Colonic mucosa (tissue), 4 donors: ENCODE measurements around the gene MEI4. TPM values are rescaled to one million over a fixed set of nuclear protein-coding genes. Genes with fewer than 3 reads are reported as not detected.

Experiments used
- DNase-seq: peaks from one replicate; pipeline ENCODE4 v3.0.0-alpha.2; 2020
- H3K27ac ChIP-seq: fragments of 200-600 bp; one replicate; pipeline ENCODE4 v1.8.0; 2021
- H3K27me3 ChIP-seq: fragments of 200-600 bp; one replicate; pipeline ENCODE4 v1.8.0; 2021
- H3K36me3 ChIP-seq: fragments of 200-600 bp; one replicate; pipeline ENCODE4 v1.8.0; 2021
- H3K4me1 ChIP-seq: fragments of 200-600 bp; one replicate; pipeline ENCODE4 v1.8.0; 2021; ENCODE audit warnings: mild to moderate bottlenecking
- H3K4me3 ChIP-seq: fragments of 200-600 bp; one replicate; pipeline ENCODE4 v1.8.0; 2021
- H3K9ac ChIP-seq, 2 donors: one replicate each; pipeline ENCODE4 v1.7.0; 2013; ENCODE audit warnings: control low read depth in 2 of 2, low read depth in 2 of 2, low read length in 2 of 2
- H3K9me3 ChIP-seq: fragments of 200-600 bp; one replicate; pipeline ENCODE4 v1.8.0; 2021
- intact Hi-C: fragments of 100-400 bp; cut with DNase I; formaldehyde crosslinking; loops from one replicate; pipeline ENCODE4 v1.14.1; 2022
- total RNA-seq, 2 donors: library from RNA; stranded (reverse); fragmentation: NEBNext Ultra II Directional in 1 of 2; extraction: Animal tissue kit (Norgen Biotek cat#: 25700) in 1 of 2; gene quantifications; one replicate each; pipeline ENCODE4 v1.2.1, GENCODE V29; 2021
- TF ChIP-seq, protein P1 (sequence below): fragments of 200-600 bp; IDR thresholded peaks from one replicate; pipeline ENCODE4 v1.8.0; 2022; ENCODE audit warnings: antibody characterized with exemption, mild to moderate bottlenecking
- donor health status: healthy.
- donor health status: DM: no; HTN: no; CAD: no.
- donor health status: DM: no; HTN: no; CAD: no.

MEI4 gene
- total RNA-seq, 2 donors from 2014 or later: not detected

DNA sequence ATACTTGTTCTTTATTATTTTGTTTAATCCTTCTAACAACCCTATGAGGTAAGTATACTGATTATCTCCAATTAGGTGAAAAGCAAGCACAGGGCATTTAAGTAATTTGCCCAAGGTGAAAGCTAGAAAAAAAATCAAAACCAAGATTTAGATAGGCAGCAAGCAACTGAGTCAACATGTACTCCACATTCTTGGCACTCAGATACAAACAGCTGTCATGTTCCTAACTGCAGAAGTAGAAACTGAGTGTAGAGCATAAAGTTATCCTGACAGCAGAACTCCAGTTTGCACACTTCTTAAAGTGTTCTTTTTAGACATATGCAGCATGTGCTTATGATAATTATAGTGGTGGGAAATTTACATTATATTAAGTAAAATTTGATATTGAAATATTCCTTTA is 278.1 kb downstream of the MEI4 start:
- TF ChIP-seq, protein P1, sequence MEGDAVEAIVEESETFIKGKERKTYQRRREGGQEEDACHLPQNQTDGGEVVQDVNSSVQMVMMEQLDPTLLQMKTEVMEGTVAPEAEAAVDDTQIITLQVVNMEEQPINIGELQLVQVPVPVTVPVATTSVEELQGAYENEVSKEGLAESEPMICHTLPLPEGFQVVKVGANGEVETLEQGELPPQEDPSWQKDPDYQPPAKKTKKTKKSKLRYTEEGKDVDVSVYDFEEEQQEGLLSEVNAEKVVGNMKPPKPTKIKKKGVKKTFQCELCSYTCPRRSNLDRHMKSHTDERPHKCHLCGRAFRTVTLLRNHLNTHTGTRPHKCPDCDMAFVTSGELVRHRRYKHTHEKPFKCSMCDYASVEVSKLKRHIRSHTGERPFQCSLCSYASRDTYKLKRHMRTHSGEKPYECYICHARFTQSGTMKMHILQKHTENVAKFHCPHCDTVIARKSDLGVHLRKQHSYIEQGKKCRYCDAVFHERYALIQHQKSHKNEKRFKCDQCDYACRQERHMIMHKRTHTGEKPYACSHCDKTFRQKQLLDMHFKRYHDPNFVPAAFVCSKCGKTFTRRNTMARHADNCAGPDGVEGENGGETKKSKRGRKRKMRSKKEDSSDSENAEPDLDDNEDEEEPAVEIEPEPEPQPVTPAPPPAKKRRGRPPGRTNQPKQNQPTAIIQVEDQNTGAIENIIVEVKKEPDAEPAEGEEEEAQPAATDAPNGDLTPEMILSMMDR: no peak
- no peak for DNase-seq
- Histone ChIP-seq H3K36me3 (no peaks in the 10 kb centered on the region), H3K4me1 (no peaks in the 10 kb centered on the region), H3K9me3 (no peaks in the 10 kb centered on the region), H3K9ac (no peak overlapping the region), H3K27ac (no peak overlapping the region), H3K27me3 (no peaks in the 10 kb centered on the region), H3K4me3 (no peak overlapping the region)
- intact Hi-C loops: no loop called here

DNA sequence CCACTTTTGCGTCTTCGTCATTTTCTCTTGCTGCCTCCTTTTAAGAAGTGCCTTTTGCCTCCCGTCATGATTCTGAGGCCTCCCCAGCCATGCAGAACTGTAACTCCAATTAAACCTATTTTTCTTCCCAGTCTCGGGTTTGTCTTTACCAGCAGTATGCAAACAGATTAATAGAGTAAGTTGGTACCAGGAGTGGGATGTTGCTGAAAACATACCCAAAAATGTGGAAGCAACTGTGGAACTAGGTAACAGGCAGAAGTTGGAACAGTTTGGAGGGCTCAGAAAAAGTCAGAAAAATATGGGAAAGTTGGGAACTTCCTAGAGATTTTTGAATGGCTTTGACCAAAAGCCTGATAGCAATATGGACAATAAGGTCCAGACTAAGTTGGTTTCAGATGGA is 309.2 kb downstream of the MEI4 start:
- Histone ChIP-seq H3K27me3 (no peaks in the 10 kb centered on the region), H3K9ac (no peak overlapping the region), H3K4me1 (no peaks in the 10 kb centered on the region), H3K9me3 (no peaks in the 10 kb centered on the region), H3K27ac (no peak overlapping the region), H3K36me3 (no peaks in the 10 kb centered on the region), H3K4me3 (no peak overlapping the region)
- TF ChIP-seq, protein P1: no peak
- intact Hi-C loops: no loop called here
- DNase-seq: no peak

DNA sequence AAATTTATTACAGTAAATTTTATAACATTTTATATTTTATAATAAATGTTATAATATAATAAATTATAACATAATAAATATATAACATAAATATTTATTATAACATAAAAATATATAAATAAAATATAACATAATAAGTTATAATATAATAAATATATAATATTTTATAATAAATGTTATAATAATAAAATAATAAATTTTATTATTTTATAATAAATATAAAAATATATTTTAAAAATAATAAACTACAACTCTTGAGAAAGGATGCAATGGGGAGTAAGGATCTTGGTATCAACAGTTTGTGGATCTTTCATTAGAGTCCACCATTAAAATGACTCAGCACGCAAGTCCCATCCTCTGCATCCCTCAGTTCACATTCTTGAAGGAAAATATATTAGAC is 312.6 kb downstream of the MEI4 start:
- Histone ChIP-seq H3K4me3 (no peak overlapping the region), H3K4me1 (no peaks in the 10 kb centered on the region), H3K27me3 (no peaks in the 10 kb centered on the region), H3K36me3 (no peaks in the 10 kb centered on the region), H3K27ac (no peak overlapping the region), H3K9ac (no peak overlapping the region), H3K9me3 (no peaks in the 10 kb centered on the region)
- DNase-seq: no peak
- intact Hi-C loops: no loop called here
- TF ChIP-seq, protein P1: no peak

DNA sequence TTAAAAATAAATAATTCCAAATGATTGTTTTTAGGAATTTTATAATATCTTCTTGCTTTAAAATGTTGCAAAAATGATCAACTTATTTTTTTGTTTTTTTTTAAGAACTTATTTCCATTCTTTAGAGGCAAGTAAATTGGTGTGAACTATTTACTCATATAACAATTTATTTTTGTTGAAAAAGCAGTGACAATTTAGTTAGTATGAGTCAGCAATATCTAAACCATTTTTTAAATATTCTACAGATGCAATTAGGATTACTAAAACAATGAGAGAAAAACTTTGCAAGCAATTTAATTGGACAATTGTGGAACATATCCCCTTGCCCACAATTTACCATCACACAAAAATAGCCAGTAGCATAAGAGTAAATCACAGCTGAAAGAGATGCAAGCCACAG is 319.5 kb downstream of the MEI4 start:
- no peak overlapping the region for H3K4me3 ChIP-seq
- no peaks in the 10 kb centered on the region for H3K36me3 ChIP-seq
- H3K9me3 ChIP-seq: no peaks in the 10 kb centered on the region
- no peak overlapping the region for H3K9ac ChIP-seq
- H3K4me1 ChIP-seq: no peaks in the 10 kb centered on the region
- no peak overlapping the region for H3K27ac ChIP-seq
- TF ChIP-seq, protein P1: no peak
- no peaks in the 10 kb centered on the region for H3K27me3 ChIP-seq
- no peak for DNase-seq
- intact Hi-C loops: no loop called here

Other genes starting within 250 kb of the MEI4 start
- under 1 TPM; 0.19 to 0.32 TPM for gene HTR1B, start 189.5 kb upstream of the MEI4 start, total RNA-seq